ENCODE measurements around the gene DDHD1. TPM values are rescaled to one million over a fixed set of nuclear protein-coding genes. Genes with fewer than 3 reads are reported as not detected.

The DDHD1 gene
- total RNA-seq, 2 donors from 2014 or later: 53.6 to 73.5 TPM

DNA sequence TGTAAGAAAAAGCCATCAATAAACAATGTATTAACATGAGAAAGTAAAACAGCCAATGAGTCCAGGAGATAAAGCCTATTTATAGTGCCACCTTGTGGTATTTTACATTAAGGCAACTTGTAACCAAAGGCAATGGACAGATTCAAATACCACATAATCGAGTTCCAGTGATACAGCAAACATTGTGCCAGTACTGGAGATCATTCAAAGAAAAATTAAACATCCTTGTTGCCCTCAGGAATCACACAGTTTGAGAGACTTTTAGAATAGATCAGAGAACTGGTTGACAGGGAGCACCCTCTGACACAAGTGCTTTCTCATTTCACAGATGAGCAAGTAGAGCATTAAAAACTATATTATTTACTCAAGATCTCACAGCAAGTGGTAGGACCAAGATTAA is 98.1 kb downstream of the DDHD1 start:
- Mint-ChIP-seq H3K27me3 (ENCODE audit: low read depth) (no peaks in the 10 kb centered on the region), H3K36me3 (ENCODE audit: insufficient read depth in 2 of 2) (peaks cover 4 to 18% of the 10 kb centered on the region in 2 donors), H3K4me1 (ENCODE audit: low read depth) (peaks cover under 1% of the 10 kb centered on the region), H3K27ac (peak overlapping the region; percentile 50), H3K4me3 (no peak overlapping the region), H3K9me3 (no peaks in the 10 kb centered on the region)
- peak; percentile 41 to 46 for ATAC-seq (replicated peaks in 1 of 2)
- DNase-seq: no peak

GRCh38 chr14:53054457-53054856 is 98.7 kb downstream of the DDHD1 start:
- no peak overlapping the region for H3K4me3 Mint-ChIP-seq
- H3K27me3 Mint-ChIP-seq (ENCODE audit: low read depth): no peaks in the 10 kb centered on the region
- ATAC-seq (replicated peaks in 1 of 2) (no peak), DNase-seq (no peak)
- H3K27ac Mint-ChIP-seq: no peak overlapping the region
- no peaks in the 10 kb centered on the region for H3K4me1 Mint-ChIP-seq (ENCODE audit: low read depth)
- H3K36me3 Mint-ChIP-seq (ENCODE audit: insufficient read depth in 2 of 2): peaks cover 7 to 21% of the 10 kb centered on the region in 2 donors
- no peaks in the 10 kb centered on the region for H3K9me3 Mint-ChIP-seq

- no peak for DNase-seq
- Mint-ChIP-seq H3K4me1 (ENCODE audit: low read depth) (no peaks in the 10 kb centered on the region), H3K27me3 (ENCODE audit: low read depth) (no peaks in the 10 kb centered on the region), H3K4me3 (no peak overlapping the region), H3K9me3 (no peaks in the 10 kb centered on the region), H3K36me3 (ENCODE audit: insufficient read depth in 2 of 2) (peaks cover 5 to 13% of the 10 kb centered on the region in 2 donors), H3K27ac (no peak overlapping the region)
- ATAC-seq (replicated peaks in 1 of 2): no peak
These were observed 104.5 kb downstream of the DDHD1 start for GRCh38 chr14:53048631-53049030.

DNA sequence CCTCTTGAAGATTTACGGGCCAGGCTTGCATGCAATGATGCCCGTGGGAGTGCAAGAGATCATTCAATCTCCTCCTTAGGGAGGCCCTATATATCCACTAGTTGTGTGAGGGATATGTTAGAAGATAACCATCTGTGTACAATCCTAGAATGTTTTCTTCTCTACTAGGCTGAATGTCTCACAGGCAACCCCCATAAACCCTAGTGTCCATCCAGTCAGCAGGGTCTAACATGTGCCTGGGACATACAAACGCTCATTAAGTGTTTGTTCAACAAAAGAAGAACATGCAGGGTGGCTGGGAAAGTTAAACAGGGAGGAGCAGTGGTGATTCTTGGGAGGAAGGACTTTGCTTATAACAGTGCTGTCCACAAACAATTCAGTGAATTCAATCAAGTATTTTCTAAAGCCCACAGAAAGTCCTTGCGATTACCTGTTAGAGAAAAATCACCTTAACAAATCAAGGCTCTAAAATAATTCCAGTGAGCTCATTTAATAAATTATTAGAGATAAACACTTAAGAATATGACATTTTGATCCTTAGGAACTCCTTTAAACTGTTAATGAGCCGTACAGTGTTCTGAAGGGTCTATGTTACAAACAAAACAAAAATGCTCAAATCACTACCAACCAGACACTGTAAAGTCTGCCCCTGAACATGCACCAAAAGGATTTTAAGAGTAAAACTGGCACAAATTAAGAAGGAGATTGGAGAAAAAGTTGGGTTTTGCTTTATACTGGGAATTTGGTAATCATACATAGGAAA is 105.6 kb downstream of the DDHD1 start:
- Mint-ChIP-seq H3K9me3 (no peaks in the 10 kb centered on the region), H3K36me3 (ENCODE audit: insufficient read depth in 2 of 2) (peaks cover 8 to 19% of the 10 kb centered on the region in 2 donors), H3K4me1 (ENCODE audit: low read depth) (no peaks in the 10 kb centered on the region), H3K27ac (no peak overlapping the region), H3K27me3 (ENCODE audit: low read depth) (no peaks in the 10 kb centered on the region), H3K4me3 (no peak overlapping the region)
- DNase-seq (no peak), ATAC-seq (replicated peaks in 1 of 2) (no peak)

- Mint-ChIP-seq H3K36me3 (ENCODE audit: insufficient read depth in 2 of 2) (peaks cover 17 to 29% of the 10 kb centered on the region in 2 donors), H3K27ac (no peak overlapping the region), H3K4me3 (no peak overlapping the region), H3K27me3 (ENCODE audit: low read depth) (no peaks in the 10 kb centered on the region), H3K4me1 (ENCODE audit: low read depth) (no peaks in the 10 kb centered on the region), H3K9me3 (no peaks in the 10 kb centered on the region)
- DNase-seq (no peak), ATAC-seq (replicated peaks in 1 of 2) (no peak)
These were observed 108.6 kb downstream of the DDHD1 start for GRCh38 chr14:53044486-53044885.

GRCh38 chr14:53043027-53043581 is 110.0 kb downstream of the DDHD1 start:
- ATAC-seq (replicated peaks in 1 of 2) (no peak), DNase-seq (no peak)
- H3K4me1 Mint-ChIP-seq (ENCODE audit: low read depth): no peaks in the 10 kb centered on the region
- H3K27me3 Mint-ChIP-seq (ENCODE audit: low read depth): no peaks in the 10 kb centered on the region
- no peak overlapping the region for H3K4me3 Mint-ChIP-seq
- H3K27ac Mint-ChIP-seq: no peak overlapping the region
- peaks cover 24 to 40% of the 10 kb centered on the region in 2 donors for H3K36me3 Mint-ChIP-seq (ENCODE audit: insufficient read depth in 2 of 2)
- H3K9me3 Mint-ChIP-seq: no peaks in the 10 kb centered on the region

DNA sequence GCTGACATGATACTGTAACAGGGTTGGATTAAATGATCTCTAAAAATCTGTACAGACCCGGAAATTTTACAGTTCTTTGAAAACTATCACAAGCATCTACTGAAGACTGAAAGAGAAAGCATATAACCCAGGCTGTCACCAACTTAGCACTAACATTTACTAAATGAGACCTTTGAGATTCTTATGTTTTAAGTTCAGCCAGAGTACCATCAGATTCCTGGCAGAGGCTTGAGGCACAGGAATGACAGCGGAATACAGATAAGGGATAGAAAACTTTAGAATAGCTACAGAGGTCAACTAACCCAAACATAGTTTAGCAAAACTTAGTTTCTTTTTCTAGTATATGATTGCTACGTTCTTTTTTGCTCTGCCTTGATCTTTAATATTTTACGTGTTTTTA is 110.6 kb downstream of the DDHD1 start:
- Mint-ChIP-seq H3K4me3 (no peak overlapping the region), H3K4me1 (ENCODE audit: low read depth) (no peaks in the 10 kb centered on the region), H3K9me3 (no peaks in the 10 kb centered on the region), H3K36me3 (ENCODE audit: insufficient read depth in 2 of 2) (peaks cover 28 to 46% of the 10 kb centered on the region in 2 donors), H3K27me3 (ENCODE audit: low read depth) (no peaks in the 10 kb centered on the region), H3K27ac (no peak overlapping the region)
- DNase-seq: no peak
- ATAC-seq (replicated peaks in 1 of 2): no peak

DNA sequence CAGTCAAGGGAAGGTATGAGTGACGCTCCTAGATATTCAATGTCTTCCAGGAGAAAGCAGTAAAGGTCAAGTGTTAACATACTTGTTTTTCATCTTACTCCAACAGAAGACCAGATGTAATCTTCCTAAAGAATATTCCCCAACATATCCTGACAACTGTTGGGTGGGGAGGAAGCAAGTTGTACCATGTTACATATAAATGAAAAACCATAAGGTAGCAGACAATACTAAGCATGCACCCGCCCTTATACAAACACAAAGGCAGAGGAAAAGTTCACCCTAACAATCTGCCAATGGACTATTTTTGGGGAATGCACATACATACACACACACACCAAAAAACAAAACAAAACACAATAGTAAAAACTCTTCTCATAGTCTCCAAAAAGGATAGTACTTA is 112.1 kb downstream of the DDHD1 start:
- Mint-ChIP-seq H3K27me3 (ENCODE audit: low read depth) (no peaks in the 10 kb centered on the region), H3K36me3 (ENCODE audit: insufficient read depth in 2 of 2) (peaks cover 31 to 52% of the 10 kb centered on the region in 2 donors), H3K9me3 (no peaks in the 10 kb centered on the region), H3K27ac (no peak overlapping the region), H3K4me3 (no peak overlapping the region), H3K4me1 (ENCODE audit: low read depth) (no peaks in the 10 kb centered on the region)
- no peak for ATAC-seq (replicated peaks in 1 of 2)
- DNase-seq: no peak

GRCh38 chr14:53038629-53039028 is 114.5 kb downstream of the DDHD1 start:
- DNase-seq: no peak
- H3K4me1 Mint-ChIP-seq (ENCODE audit: low read depth): no peaks in the 10 kb centered on the region
- H3K27me3 Mint-ChIP-seq (ENCODE audit: low read depth): no peaks in the 10 kb centered on the region
- no peaks in the 10 kb centered on the region for H3K9me3 Mint-ChIP-seq
- H3K36me3 Mint-ChIP-seq (ENCODE audit: insufficient read depth in 2 of 2): peaks cover 34 to 54% of the 10 kb centered on the region in 2 donors
- no peak for ATAC-seq (replicated peaks in 1 of 2)
- H3K27ac Mint-ChIP-seq: no peak overlapping the region
- no peak overlapping the region for H3K4me3 Mint-ChIP-seq

DNA sequence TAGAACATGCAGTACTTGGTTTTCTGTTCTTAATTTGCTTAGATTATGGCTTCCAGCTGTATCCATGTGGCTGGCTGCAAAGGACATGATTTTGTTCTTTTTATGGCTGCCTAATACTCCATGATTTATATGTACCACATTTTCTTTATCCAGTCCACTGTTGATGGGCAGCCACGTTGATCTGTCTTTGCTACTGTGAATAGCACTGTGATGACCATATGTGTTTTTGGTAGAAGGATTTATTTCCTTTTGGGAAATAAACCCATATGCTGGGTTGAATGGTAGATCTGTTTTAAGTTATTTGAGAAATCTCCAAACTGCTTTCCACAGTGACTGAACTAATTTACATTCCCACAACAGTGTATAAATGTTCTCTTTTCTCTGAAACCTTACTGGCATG is 116.1 kb downstream of the DDHD1 start:
- H3K4me1 Mint-ChIP-seq (ENCODE audit: low read depth): no peaks in the 10 kb centered on the region
- no peak overlapping the region for H3K27ac Mint-ChIP-seq
- H3K27me3 Mint-ChIP-seq (ENCODE audit: low read depth): no peaks in the 10 kb centered on the region
- no peak overlapping the region for H3K4me3 Mint-ChIP-seq
- peaks cover 33 to 49% of the 10 kb centered on the region in 2 donors for H3K36me3 Mint-ChIP-seq (ENCODE audit: insufficient read depth in 2 of 2)
- DNase-seq (no peak), ATAC-seq (replicated peaks in 1 of 2) (no peak)
- H3K9me3 Mint-ChIP-seq: no peaks in the 10 kb centered on the region

GRCh38 chr14:53035336-53036210 is 117.5 kb downstream of the DDHD1 start:
- no peak overlapping the region for H3K27ac Mint-ChIP-seq
- H3K36me3 Mint-ChIP-seq (ENCODE audit: insufficient read depth in 2 of 2): peaks cover 29 to 42% of the 10 kb centered on the region in 2 donors
- H3K9me3 Mint-ChIP-seq: peaks cover 0 to 2% of the 10 kb centered on the region in 2 donors
- ATAC-seq (replicated peaks in 1 of 2) (no peak), DNase-seq (no peak)
- no peak overlapping the region for H3K4me3 Mint-ChIP-seq
- H3K27me3 Mint-ChIP-seq (ENCODE audit: low read depth): no peaks in the 10 kb centered on the region
- no peaks in the 10 kb centered on the region for H3K4me1 Mint-ChIP-seq (ENCODE audit: low read depth)

DNA sequence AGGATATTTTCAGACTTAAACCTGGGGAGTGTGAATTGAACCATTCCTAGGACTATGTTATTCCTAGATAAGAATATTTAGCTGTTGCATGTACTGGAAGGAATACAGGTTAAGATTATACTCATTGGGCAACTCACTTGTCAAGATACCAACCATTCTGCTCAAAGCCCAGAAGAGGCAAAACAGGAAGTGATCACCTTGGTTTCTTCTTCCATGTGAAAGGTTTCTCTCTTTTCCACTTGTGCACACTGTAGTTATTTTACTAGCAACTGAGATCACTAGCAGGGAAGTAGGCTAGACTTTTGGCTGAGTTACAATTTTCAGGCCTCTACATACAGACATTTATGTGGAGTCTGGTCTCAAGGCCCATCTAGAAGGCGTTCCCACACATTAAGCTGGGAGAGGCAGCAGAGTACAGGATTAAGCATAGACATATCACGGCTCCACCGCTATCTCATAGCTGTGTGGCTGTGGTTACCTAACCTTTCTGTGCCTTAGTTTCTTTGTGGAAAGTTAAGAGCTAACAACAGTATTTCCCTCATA is 118.4 kb downstream of the DDHD1 start:
- Mint-ChIP-seq H3K36me3 (ENCODE audit: insufficient read depth in 2 of 2) (peaks cover 24 to 37% of the 10 kb centered on the region in 2 donors), H3K9me3 (peaks cover 5 to 6% of the 10 kb centered on the region in 2 donors)

DNA sequence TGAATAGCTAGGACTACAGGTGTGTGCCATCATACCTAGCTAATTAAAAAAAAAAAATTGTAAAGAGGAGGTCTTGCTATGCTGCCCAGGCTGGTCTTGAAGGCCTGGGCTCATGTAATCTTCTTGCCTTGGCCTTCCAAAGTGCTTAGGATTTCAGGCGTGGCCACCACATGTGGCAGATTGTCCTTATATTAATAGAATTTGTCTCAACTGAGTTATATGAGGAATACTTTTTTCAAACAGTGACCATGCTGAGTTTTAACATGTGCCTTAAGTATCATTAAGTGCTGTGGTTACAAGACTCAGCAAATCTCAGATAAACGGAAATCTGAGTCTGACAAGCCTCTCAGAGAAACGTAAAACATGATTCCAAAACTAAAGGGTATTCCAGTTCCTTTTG is 119.1 kb downstream of the DDHD1 start:
- Mint-ChIP-seq H3K36me3 (ENCODE audit: insufficient read depth in 2 of 2) (peaks cover 19 to 33% of the 10 kb centered on the region in 2 donors), H3K9me3 (peaks cover 9% of the 10 kb centered on the region in 2 donors), H3K4me1 (ENCODE audit: low read depth) (no peaks in the 10 kb centered on the region), H3K27ac (no peak overlapping the region), H3K27me3 (ENCODE audit: low read depth) (no peaks in the 10 kb centered on the region), H3K4me3 (no peak overlapping the region)
- ATAC-seq (replicated peaks in 1 of 2): no peak
- DNase-seq: no peak

More for the DNA sequence above, 118.4 kb downstream of the DDHD1 start:
- no peak overlapping the region for H3K27ac Mint-ChIP-seq
- no peak overlapping the region for H3K4me3 Mint-ChIP-seq
- no peaks in the 10 kb centered on the region for H3K27me3 Mint-ChIP-seq (ENCODE audit: low read depth)
- no peak for ATAC-seq (replicated peaks in 1 of 2)
- no peaks in the 10 kb centered on the region for H3K4me1 Mint-ChIP-seq (ENCODE audit: low read depth)
- DNase-seq: no peak
